Parathyroid adenoma (tissue), 2 donors: Measurements from ENCODE around the gene UNC45B.
"Not testable (repeated sequence)": the region's sequence is repeated elsewhere in the genome, so short reads cannot be mapped to it uniquely, and the experiment has no call there.

Experiments used
- H2AFZ ChIP-seq: fragments of 300-600 bp; sonication (generic); one replicate; pipeline ENCODE4 v1.7.0; 2017; ENCODE audit warnings: antibody characterized with exemption, mild to moderate bottlenecking
- H3K27ac ChIP-seq: fragments of 300-600 bp; sonication (generic); one replicate; pipeline ENCODE4 v1.7.0; 2017
- H3K27me3 ChIP-seq: fragments of 300-600 bp; sonication (generic); one replicate; pipeline ENCODE4 v1.7.0; 2017; ENCODE audit warnings: low read length; ENCODE audit not compliant: control insufficient read depth, insufficient read depth
- H3K36me3 ChIP-seq: fragments of 300-600 bp; sonication (generic); one replicate; pipeline ENCODE4 v1.7.0; 2017; ENCODE audit warnings: low read length; ENCODE audit not compliant: control insufficient read depth, insufficient read depth
- H3K4me1 ChIP-seq: fragments of 300-600 bp; sonication (generic); one replicate; pipeline ENCODE4 v1.7.0; 2017; ENCODE audit warnings: control low read depth
- H3K4me2 ChIP-seq: fragments of 300-600 bp; sonication (generic); one replicate; pipeline ENCODE4 v1.7.0; 2017; ENCODE audit warnings: low read length
- H3K4me3 ChIP-seq: fragments of 300-600 bp; sonication (generic); one replicate; pipeline ENCODE4 v1.7.0; 2017; ENCODE audit warnings: low read depth, low read length
- H3K79me2 ChIP-seq: fragments of 300-600 bp; sonication (generic); one replicate; pipeline ENCODE4 v1.7.0; 2017; ENCODE audit warnings: control low read depth
- H3K9ac ChIP-seq: fragments of 300-600 bp; sonication (generic); one replicate; pipeline ENCODE4 v1.7.0; 2017; ENCODE audit warnings: mild to moderate bottlenecking
- H3K9me3 ChIP-seq: fragments of 300-600 bp; sonication (generic); one replicate; pipeline ENCODE4 v1.7.0; 2017; ENCODE audit warnings: low read length; ENCODE audit not compliant: control insufficient read depth
- TF ChIP-seq, protein P1 (sequence below): fragments of 300-600 bp; sonication (generic); IDR thresholded peaks from one replicate; pipeline ENCODE4 v1.7.0; 2017; ENCODE audit warnings: antibody characterized with exemption, mild to moderate bottlenecking
- donor health status: primary hyperparathyroidism.

Gene UNC45B

GRCh38 chr17:35229638-35230037 is 82.0 kb downstream of the UNC45B start:
- Histone ChIP-seq H3K4me1 (no peaks in the 10 kb centered on the region), H3K4me2 (no peak overlapping the region), H3K9ac (no peak overlapping the region), H3K9me3 (no peaks in the 10 kb centered on the region), H3K27me3 (no peaks in the 10 kb centered on the region), H3K4me3 (no peak overlapping the region), H3K36me3 (no peaks in the 10 kb centered on the region), H2AFZ (no peak overlapping the region), H3K27ac (no peak overlapping the region), H3K79me2 (no peaks in the 10 kb centered on the region)
- TF ChIP-seq, protein P1, sequence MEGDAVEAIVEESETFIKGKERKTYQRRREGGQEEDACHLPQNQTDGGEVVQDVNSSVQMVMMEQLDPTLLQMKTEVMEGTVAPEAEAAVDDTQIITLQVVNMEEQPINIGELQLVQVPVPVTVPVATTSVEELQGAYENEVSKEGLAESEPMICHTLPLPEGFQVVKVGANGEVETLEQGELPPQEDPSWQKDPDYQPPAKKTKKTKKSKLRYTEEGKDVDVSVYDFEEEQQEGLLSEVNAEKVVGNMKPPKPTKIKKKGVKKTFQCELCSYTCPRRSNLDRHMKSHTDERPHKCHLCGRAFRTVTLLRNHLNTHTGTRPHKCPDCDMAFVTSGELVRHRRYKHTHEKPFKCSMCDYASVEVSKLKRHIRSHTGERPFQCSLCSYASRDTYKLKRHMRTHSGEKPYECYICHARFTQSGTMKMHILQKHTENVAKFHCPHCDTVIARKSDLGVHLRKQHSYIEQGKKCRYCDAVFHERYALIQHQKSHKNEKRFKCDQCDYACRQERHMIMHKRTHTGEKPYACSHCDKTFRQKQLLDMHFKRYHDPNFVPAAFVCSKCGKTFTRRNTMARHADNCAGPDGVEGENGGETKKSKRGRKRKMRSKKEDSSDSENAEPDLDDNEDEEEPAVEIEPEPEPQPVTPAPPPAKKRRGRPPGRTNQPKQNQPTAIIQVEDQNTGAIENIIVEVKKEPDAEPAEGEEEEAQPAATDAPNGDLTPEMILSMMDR: no peak

DNA sequence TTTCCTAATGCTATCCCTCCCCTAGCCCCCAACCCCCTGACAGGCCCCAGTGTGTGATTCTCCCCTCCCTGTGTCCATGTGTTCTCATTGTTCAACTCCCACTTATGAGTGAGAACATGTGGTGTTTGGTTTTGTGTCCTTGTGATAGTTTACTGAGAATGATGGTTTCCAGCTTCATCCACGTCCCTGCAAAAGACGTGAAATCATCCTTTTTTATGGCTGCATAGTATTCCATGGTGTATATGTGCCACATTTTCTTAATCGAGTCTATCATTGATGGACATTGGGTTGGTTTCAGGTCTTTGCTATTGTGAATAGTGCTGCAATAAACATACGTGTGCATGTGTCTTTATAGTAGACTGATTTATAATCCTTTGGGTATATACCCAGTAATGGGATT is 86.7 kb downstream of the UNC45B start:
- H3K79me2 ChIP-seq, H3K27ac ChIP-seq: not testable (repeated sequence)

DNA sequence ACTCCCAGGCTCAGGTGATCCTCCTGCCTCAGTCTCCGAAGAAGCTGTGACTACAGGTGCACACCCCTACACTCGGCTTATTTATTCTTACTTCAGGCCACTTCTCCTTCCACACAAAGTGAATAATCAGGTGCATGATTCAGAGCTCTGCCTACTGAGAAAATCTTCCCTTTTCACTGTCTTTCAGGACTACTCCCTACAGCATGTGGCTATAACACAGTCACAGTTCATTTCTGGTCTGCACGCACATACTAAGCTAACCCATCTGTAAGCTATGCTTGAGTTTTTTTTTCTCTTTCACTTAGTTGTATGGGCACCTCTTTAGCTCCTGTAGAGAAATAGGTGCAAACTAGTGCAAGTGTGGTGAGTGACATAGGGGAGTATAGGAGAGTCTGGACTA is 87.7 kb downstream of the UNC45B start:
- Histone ChIP-seq H3K4me2 (no peak overlapping the region), H3K9me3 (no peaks in the 10 kb centered on the region), H3K9ac (no peak overlapping the region), H3K27ac (no peak overlapping the region), H3K4me1 (no peaks in the 10 kb centered on the region), H3K27me3 (no peaks in the 10 kb centered on the region), H3K79me2 (no peaks in the 10 kb centered on the region), H2AFZ (no peak overlapping the region), H3K4me3 (no peak overlapping the region), H3K36me3 (no peaks in the 10 kb centered on the region)
- TF ChIP-seq, protein P1: no peak

More for the DNA sequence above, 86.7 kb downstream of the UNC45B start:
- H3K36me3 ChIP-seq, H3K4me1 ChIP-seq, H3K9ac ChIP-seq, H3K4me3 ChIP-seq, H3K4me2 ChIP-seq, H3K9me3 ChIP-seq, H3K27me3 ChIP-seq, H2AFZ ChIP-seq: not testable (repeated sequence)

DNA sequence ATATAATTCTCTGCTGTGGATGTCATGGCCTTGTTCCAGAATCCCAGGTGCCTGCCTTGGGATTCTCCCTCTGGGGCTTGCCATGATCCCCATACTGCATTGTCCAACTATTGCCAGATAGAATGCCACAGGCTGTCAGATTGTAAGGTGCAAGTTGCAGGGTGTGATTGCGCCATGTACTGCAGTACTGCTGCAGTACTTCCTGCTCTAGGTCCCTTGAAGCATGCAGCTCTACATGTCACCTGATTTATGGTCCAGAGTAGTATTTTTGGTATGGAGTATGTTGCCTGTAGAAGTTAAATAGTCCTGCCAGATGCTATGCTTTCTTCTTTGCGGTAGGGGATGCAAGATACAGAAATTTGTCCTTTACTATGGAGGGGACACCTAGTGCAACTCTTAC is 88.3 kb downstream of the UNC45B start:
- no peak overlapping the region for H3K4me2 ChIP-seq
- TF ChIP-seq, protein P1: no peak

DNA sequence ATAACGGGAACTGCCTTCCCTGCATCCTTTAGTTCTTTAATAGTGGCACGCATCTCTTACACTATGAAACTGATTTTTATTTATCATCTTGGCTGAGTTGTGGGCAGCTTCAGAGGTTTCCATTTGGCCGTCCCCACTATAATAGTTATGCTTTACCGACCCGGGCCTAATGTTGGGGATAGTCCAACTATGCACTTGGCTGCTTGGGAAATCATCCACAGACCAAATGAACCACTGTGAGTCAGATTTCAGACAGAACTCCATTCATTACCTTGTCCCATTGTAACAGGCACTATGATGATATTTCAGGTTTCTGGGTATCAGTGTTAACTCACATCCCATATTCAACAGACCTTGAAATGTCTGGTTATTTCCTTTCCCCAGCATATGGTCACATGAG is 89.2 kb downstream of the UNC45B start:
- no peak overlapping the region for H3K4me2 ChIP-seq
- H2AFZ ChIP-seq: no peak overlapping the region
- H3K27ac ChIP-seq: no peak overlapping the region
- no peaks in the 10 kb centered on the region for H3K36me3 ChIP-seq
- TF ChIP-seq, protein P1: no peak
- no peak overlapping the region for H3K4me3 ChIP-seq
- no peaks in the 10 kb centered on the region for H3K79me2 ChIP-seq
- no peaks in the 10 kb centered on the region for H3K9me3 ChIP-seq
- no peaks in the 10 kb centered on the region for H3K4me1 ChIP-seq
- no peak overlapping the region for H3K9ac ChIP-seq
- H3K27me3 ChIP-seq: no peaks in the 10 kb centered on the region

More for the DNA sequence above, 88.3 kb downstream of the UNC45B start:
- H3K27ac ChIP-seq: no peak overlapping the region
- H2AFZ ChIP-seq: no peak overlapping the region
- no peaks in the 10 kb centered on the region for H3K27me3 ChIP-seq
- no peaks in the 10 kb centered on the region for H3K36me3 ChIP-seq
- H3K9me3 ChIP-seq: no peaks in the 10 kb centered on the region
- no peaks in the 10 kb centered on the region for H3K79me2 ChIP-seq
- no peak overlapping the region for H3K9ac ChIP-seq
- H3K4me1 ChIP-seq: no peaks in the 10 kb centered on the region
- H3K4me3 ChIP-seq: no peak overlapping the region
